HG03039 (cell line): ENCODE data around the gene NAPB.
"Not testable (repeated sequence)": the region's sequence is repeated elsewhere in the genome, so short reads cannot be mapped to it uniquely, and the experiment has no call there.

Experiments used
- ATAC-seq: cut with Tn5 transposase; IDR thresholded peaks from one replicate; pipeline ENCODE4 v1.9.1; 2021; ENCODE audit warnings: mild to moderate bottlenecking, moderate library complexity; ENCODE audit not compliant: unreplicated experiment

Gene NAPB

DNA sequence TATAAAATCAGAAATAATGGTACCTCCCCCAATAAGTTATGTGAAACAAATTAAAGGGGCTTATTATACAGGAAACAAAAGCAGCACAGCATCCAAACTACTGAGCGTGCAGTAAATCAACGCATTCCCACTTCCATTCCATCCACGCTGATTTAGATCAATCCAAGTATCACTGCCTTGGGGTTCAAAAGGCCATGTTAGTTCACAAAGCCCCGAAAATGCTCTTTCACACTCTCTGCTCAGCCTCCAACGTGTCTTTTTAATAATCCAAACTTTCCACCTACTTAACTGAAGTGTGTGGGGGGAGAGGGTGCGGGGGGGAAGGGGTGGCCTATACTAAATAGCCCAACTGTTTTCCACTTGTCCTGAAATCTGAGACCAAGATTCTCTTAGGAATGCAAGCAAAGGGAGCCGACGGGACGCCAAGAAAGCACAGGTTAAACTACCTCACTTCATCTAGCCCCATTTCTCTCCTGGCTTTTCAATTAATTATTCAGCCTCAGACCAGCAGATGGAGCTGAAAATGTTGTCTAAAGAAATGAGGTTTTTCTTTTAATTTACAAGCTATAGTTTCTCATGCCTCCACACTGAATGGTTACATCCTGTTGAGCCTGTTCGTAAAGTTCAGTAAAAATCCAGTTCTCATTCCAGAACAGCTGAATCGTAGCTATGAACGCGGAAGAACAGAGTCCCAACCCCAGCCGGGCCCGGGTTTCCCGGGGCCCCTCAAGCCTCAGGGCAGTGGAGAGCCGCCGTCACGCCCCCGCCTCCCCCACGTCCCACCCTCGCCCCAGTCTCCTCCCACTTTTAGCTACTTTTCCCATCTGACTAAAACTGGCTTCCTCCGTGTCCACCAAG lies 71.7 kb downstream of the NAPB start:
- ATAC-seq = peak; percentile 38

DNA sequence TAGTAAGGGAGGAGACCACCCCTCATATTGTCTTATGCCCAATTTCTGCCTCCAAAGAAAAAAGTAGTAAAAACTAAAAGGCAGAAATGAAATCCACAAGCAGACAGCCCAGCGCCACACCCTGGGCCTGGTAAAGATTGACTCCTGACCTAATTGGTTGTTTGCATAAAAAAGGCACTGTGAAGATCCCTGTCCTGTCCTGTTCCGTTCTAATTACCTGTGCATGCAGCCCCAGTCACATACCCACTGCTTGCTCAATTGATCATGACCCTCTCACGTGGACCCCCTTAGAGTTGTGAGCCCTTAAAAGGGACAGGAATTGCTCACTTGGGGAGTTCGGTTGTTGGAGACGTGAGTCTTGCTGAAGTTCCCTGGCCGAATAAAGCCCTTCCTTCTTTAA lies 72.8 kb downstream of the NAPB start:
- ATAC-seq = not testable (repeated sequence)

DNA sequence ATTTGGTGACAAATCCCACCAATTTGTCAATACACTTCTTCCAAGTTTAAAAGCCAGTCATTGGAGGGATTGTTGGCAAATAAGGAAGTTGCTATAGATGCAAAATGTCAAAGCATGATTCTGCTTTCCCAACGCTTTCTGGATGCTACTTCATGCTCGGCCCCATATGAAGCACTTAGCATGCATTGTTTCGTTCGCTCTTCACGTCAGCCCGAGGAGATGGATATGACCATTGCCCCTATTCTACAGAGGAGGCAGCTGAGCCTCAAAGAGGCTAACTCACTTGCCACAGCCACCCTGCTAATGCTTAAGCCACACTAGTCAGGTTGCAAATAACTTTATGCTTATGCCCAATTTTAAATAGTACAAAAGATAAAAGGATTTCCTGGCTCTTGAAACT lies 73.5 kb downstream of the NAPB start:
- no peak for ATAC-seq

DNA sequence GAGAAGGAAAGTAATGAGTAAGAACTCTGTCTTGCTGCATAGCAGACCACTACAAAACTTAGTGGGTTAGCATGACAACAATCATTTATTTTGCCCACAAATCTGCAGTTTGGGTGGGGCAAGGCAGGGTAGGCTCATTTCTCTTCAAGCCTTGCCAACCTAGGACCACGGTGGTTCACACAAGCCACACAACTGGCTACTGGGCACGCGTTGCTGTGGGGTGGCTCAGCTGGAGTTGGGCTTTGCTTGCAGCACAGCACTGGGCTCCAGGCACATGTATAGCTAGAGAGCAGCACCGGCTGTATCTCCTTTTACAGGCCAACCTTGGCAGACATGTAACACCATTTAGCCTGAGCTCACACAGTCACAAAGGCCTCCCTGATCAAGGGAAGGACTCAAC lies 75.3 kb downstream of the NAPB start:
- no peak for ATAC-seq

DNA sequence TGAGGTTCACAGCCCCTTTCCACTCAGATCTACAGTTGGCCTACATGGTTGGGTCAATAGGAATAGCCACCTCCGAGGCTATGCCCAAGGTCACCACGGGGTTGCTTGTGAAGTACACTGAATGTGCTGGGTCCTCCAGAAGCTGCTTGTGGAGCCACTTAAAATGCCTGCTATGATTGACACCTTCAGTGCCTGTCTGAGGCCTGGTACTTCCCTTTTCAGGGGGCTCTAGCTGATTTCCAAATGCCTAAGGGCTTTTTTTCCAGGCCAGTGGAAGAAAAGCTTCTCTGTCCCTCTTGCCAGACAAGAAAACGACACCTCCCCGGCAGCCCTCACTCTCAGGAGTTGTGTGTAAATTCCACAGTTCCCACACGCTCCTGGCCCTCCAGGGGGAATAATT lies 77.0 kb downstream of the NAPB start:
- ATAC-seq = no peak

DNA sequence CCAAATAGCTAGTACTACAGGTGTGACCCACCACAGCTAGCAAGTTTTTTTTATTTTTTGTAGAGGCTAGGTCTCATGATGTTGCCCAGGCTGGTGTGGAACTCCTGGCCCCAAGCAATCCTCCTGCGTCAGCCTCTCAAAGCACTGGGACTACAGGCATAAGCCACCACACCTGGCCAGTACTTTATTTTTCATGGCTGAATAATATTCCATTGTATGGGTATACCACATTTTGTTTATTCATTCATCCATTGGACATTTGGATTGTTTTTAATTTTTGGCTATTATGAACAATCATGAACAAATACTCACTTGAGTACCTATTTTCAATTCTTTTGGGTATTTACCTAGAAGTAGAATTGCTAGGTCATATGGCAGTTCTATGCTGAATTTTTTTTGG lies 77.7 kb downstream of the NAPB start:
- ATAC-seq = no peak

DNA sequence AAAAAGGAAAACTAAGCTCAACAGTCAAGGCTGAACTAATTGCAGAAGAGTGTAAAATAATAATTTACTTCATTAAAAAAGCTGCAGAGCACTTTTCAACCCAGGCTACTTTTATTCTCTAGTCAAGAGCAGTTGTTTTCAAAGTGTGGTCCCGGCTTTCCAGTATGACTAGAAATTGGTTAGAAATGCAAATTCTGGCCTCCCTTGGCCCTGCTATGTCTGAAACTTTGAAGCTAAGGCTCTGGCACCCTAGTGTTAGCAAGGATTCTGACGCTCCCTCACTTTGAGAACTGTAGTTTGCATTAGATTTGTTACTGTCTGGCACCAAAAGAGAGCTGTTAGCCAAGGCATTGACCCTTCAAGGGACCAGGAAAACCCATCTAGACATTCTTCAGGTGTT lies 80.2 kb downstream of the NAPB start:
- peak; percentile 88 for ATAC-seq

DNA sequence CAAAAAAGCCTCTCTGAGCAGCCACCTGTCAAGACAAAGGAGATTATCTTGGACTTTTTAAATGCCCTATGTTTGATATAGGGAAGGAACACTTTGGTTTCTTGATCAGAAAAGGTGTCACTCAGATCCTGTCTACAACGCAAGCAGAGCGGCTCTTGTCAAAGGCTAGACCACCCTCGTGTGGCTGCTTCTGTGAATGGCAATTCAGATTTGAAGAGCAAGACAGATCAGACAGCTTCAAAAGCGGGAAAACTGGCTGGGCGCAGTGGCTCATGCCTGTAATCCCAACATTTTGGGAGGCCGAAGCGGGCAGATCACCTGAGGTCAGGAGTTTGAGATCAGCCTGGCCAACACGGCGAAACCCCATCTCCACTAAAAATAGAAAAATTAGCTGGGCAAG lies 80.8 kb downstream of the NAPB start:
- ATAC-seq = no peak

DNA sequence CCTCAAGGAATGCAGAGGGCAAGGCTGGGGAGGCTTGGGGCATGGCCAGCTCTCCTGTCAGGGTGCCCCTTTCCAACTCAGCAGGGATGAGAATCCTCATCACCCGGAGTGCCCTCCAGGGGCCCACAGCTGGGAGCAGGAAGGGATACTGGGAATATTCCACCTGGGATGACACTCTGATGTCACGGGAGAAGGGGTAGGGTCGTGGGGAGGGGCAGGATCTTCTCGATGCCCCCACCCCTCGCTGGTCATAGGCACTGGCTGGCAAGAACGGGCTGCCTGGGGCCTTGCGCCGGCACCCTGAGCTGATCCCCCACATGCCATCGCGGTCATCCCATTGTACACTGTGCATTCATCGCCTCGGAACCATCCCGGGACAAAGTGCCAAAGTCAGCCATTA lies 81.3 kb downstream of the NAPB start:
- no peak for ATAC-seq

DNA sequence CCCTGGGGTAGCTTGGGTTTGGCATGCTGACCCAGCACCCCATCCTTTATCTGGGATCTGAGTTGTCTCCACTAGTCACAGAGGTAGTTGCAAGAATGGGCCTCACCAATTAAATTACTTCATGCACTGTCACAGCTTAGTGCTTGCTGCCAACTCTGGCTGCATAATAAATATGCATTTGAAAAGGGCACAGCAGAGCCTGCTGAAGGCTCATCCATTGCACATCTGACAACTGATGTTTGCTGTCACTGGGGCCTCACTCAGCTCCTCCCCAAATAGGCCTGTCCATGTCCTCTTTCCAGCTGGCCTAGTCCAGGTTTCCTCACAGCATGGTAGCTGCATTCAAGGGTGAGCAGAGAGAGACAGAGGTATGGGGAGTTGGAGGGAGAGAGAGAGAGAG lies 84.0 kb downstream of the NAPB start:
- ATAC-seq = no peak

DNA sequence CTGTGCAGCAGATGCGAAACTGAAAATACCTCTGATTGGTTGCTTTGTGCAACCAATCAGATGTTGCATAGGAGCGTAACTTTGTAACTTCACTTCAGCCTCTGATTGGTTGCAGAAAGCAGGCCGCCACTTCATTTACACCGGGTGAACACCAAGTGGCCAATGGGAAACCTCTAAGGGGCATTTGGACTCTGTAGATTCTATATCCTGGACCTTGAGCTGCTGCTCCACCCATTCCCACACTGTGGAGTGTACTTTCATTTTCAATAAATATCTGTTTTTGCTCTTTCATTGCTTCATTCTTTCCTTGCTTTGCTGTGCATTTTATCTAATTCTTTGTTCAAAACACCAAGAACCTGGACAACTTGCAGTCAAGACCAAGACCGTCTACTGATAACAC lies 84.8 kb downstream of the NAPB start:
- ATAC-seq = no peak

DNA sequence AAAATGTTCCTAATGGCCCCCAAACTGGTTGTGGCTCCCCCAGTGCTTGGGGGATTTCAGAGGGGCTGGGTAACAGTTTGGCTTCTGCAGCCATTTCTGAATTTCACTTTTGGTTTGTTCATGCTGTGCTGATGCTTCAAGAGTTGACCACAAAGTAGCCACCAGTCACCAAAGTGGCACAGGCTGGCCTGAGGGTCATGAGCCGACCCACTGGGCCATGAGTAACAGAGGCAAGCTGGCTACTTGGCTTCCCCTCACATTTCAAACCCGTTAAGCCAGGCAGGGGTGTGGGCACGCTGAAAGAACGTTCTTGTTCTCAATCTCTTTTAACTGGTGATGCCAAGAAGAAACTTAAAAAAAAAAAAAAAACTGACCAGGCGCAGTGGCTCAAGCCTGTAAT lies 85.8 kb downstream of the NAPB start:
- no peak for ATAC-seq

DNA sequence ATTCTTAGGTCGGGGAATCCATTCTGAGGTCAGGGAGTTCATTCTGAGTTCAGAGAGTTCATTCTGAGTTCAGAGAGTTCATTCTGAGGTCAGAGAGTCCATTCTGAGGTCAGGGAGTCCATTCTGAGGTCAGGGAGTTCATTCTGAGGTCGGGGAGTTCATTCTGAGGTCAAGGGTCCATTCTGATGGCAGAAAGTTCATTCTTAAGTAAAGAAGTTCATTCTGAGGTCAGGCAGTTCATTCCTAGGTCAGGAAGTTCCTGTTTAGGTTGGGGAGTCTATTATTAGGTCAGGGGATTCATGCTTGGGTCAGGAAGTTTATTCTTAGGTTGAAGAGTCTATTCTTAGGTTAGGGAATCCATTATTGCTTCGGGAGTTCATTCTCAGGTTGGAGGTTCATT lies 87.2 kb downstream of the NAPB start:
- no peak for ATAC-seq

DNA sequence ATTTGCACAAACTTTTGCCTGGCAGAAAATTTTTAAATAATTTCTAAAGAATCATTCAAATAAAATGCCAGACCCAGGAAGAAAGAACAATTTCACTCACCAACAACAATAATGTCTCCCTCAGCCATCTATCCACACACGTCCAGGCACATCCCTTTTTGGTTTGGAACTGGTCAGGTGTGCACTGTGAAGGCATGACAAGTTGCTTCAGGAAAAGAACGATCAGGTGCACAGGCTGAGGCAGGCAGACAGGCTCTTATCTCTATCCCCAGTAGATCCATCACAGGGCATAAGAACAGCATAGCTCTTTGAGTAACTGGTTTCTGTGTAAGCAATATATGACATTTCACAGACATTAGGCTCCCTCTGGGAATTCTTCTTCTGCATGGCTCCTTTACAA lies 88.8 kb downstream of the NAPB start:
- no peak for ATAC-seq

DNA sequence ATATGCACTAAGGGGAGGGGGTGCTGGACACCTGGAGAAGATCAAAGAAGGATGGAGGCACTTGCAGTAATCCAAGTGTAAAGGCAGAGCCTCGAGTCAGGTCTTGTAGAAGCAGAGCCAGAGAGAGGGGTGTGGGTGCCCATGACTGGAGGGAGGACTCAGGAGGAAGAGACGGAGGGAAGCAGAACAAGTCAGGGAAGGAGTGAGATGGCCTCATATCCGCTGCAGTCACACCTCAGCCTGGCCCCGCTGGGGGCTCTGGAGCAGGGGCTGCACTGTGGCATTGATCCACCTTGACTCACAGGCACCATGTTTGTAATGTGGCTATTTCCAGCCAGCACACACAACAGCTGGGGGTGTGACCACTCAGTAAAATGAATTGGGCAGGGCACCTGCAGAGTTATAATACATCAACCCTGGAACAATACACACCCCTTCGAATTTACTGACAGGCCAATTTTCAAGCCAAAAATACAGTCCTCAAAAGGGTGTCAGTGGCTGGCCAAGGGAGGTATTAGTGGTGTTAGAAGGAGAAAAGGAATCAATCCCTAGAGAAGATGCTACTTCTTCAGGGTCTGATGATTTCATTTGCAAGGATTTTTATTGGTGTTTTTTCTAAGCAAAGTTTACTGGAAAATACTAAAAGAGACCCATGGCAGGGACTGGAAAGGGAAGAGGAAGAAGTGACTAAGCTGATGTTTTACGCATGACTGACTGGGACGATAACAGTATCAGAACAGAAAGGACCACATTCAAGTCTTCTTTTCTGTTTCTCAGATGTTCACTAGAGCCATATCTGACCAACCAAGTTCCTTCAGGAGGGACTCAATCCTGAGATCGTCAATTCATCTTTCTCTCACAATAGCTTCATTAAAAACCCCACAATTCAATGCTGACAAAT lies 89.6 kb downstream of the NAPB start:
- ATAC-seq = no peak

DNA sequence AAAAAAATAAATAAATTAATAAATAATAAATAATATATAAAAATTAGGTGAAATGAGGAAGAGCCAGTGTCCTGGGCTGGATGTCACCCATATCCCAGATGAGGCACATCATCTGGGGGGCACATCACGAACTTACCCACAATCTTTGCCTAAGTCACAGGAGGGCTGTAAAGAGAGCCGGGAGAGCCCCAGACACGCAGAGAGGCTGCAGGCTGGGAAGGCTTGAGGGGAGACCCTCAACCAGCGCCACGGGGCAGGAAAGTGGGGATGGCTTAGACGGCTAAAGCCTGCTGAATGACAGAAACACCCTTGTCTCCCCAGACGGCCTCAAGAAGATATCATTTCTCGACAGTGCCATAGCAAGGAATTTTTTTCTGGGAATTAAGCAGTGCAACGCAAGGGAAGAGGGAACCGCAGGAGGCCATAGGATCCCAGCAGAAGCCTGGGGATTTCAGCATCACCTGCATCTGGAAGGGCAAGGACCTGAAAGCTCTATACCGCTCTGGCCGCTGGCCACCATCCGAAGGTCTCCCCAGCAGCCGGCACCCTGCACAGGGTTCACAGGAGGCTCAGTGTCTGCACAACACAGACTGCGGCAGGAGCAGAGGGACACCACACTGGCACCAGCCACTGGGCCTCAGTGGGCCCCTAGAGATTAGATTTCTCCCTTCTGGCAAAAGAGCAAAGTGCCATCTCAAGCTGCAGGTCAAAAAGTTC lies 93.5 kb downstream of the NAPB start:
- ATAC-seq = no peak

DNA sequence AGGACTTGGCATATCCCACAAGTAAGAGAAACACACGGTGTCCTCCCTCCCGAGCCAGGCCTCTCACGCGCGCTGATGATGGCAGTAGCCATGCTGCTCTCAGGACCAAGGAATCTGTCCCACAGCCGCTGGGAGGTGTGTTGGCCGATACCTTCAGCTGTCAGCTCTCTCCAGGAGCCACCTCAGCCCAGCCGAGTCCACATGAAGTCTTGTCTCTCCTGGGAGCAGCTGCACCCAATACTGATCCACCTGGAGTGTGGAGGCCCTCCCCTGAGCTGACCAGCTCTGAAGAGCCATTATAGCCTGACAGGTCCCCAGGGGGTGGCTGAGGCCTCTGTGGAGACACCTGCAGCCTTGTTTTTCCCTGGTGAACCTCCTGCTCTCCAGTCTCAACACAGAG lies 94.5 kb downstream of the NAPB start:
- no peak for ATAC-seq

DNA sequence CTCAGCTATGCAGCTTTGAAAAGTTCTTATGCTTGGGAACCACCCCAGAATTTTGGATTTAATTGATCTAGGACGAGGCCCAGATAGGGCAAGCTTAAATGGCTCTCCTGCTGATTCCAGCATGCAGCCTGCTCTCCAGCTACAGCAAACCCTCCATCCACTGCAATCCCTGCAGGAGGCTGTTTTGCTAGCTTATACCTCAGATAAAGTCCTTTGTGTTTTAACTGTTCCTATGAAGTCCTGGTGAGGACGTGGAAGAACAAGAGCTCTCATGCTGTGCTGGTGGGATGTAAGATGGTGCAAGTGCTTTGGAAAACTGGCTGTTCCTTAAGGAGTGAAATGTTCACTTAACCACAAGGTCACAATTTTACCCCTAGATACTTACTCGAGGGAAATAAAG lies 96.2 kb downstream of the NAPB start:
- no peak for ATAC-seq
